Activated naive CD4-positive, alpha-beta T cell treated with anti-CD3 and anti-CD28 coated beads, Interleukin-2, amount 50 U/mL, for 16 hours (primary cell): ENCODE data around the gene TPK1.
"Not testable (repeated sequence)": the region's sequence is repeated elsewhere in the genome, so short reads cannot be mapped to it uniquely, and the experiment has no call there.

ENCODE experiments used
- DNase-seq: peaks from one replicate; pipeline ENCODE4 v3.0.0-alpha.2; 2020

The TPK1 gene

GRCh38 chr7:144596953-144597352 lies 238.9 kb downstream of the TPK1 start:
- no peak for DNase-seq

GRCh38 chr7:144594580-144594979 lies 241.3 kb downstream of the TPK1 start:
- no peak for DNase-seq

GRCh38 chr7:144588559-144589051 lies 247.2 kb downstream of the TPK1 start:
- DNase-seq, result no peak

GRCh38 chr7:144587701-144588100 lies 248.2 kb downstream of the TPK1 start:
- no peak for DNase-seq

- no peak for DNase-seq
Observed at GRCh38 chr7:144584726-144585125, 251.1 kb downstream of the TPK1 start.

- no peak for DNase-seq
Observed at GRCh38 chr7:144579687-144580086, 256.2 kb downstream of the TPK1 start.

GRCh38 chr7:144575456-144575855 lies 260.4 kb downstream of the TPK1 start:
- DNase-seq, result no peak

GRCh38 chr7:144574753-144575152 lies 261.1 kb downstream of the TPK1 start:
- not testable (repeated sequence) for DNase-seq

- DNase-seq, result no peak
Observed at GRCh38 chr7:144568233-144568632, 267.6 kb downstream of the TPK1 start.

- no peak for DNase-seq
Observed at GRCh38 chr7:144565586-144565985, 270.3 kb downstream of the TPK1 start.

- no peak for DNase-seq
Observed at GRCh38 chr7:144549861-144550260, 286.0 kb downstream of the TPK1 start.

GRCh38 chr7:144548556-144548955 lies 287.3 kb downstream of the TPK1 start:
- no peak for DNase-seq

GRCh38 chr7:144547888-144548287 lies 288.0 kb downstream of the TPK1 start:
- DNase-seq, result no peak

- DNase-seq, result no peak
Observed at GRCh38 chr7:144546782-144547181, 289.1 kb downstream of the TPK1 start.

- DNase-seq, result no peak
Observed at GRCh38 chr7:144545330-144545729, 290.5 kb downstream of the TPK1 start.

- DNase-seq, result no peak
Observed at GRCh38 chr7:144534655-144535395, 301.0 kb downstream of the TPK1 start.

GRCh38 chr7:144534196-144534595 lies 301.7 kb downstream of the TPK1 start:
- no peak for DNase-seq

GRCh38 chr7:144531181-144531580 lies 304.7 kb downstream of the TPK1 start:
- no peak for DNase-seq

- DNase-seq, result no peak
Observed at GRCh38 chr7:144529269-144529926, 306.5 kb downstream of the TPK1 start.

GRCh38 chr7:144528536-144529045 lies 307.3 kb downstream of the TPK1 start:
- DNase-seq, result no peak

GRCh38 chr7:144527051-144527471 lies 308.8 kb downstream of the TPK1 start:
- DNase-seq, result no peak

- DNase-seq, result no peak
Observed at GRCh38 chr7:144525956-144526355, 309.9 kb downstream of the TPK1 start.

GRCh38 chr7:144524271-144524670 lies 311.6 kb downstream of the TPK1 start:
- no peak for DNase-seq

GRCh38 chr7:144523621-144524020 lies 312.2 kb downstream of the TPK1 start:
- DNase-seq, result no peak
